Tibial artery (tissue), 4 donors: ENCODE measurements around the gene FEV.

Source experiments
- DNase-seq, 2 donors: peaks; one replicate each; pipeline ENCODE4 v3.0.0-alpha.2; 2019
- H3K27ac ChIP-seq, 2 donors: fragments of 200-600 bp; sonication (generic) in 1 of 2; 1 replicate in 1 of 2; 2 replicates in 1 of 2; pipeline ENCODE4 v1.5.1; 2018 to 2019; ENCODE audit warnings: mild to moderate bottlenecking in 1 of 2
- H3K27me3 ChIP-seq, 2 donors: fragments of 200-600 bp; sonication (generic) in 1 of 2; one replicate each; pipeline versions ENCODE4 v1.5.1 to v1.6.0; 2016 to 2019
- H3K36me3 ChIP-seq, 3 donors: fragments of 200-600 bp; sonication (generic) in 2 of 3; one replicate each; pipeline ENCODE4 v1.5.1; 2016 to 2019; ENCODE audit warnings: mild to moderate bottlenecking in 2 of 3
- H3K4me1 ChIP-seq, 4 donors: fragments of 200-600 bp; sonication (generic) in 2 of 4; 1 replicate in 3 of 4; 2 replicates in 1 of 4; pipeline ENCODE4 v1.5.1; 2016 to 2019
- H3K4me3 ChIP-seq, 2 donors: fragments of 200-600 bp; sonication (generic) in 1 of 2; 1 replicate in 1 of 2; 2 replicates in 1 of 2; pipeline ENCODE4 v1.5.1; 2018 to 2019; ENCODE audit warnings: mild to moderate bottlenecking in 2 of 2
- H3K9me3 ChIP-seq, 3 donors: fragments of 200-600 bp; sonication (generic) in 1 of 3; one replicate each; pipeline ENCODE4 v1.5.1; 2016 to 2019
- CTCF ChIP-seq, 2 experiments: fragments of 200-600 bp in 1 of 2; fragments of 450-650 bp in 1 of 2; IDR thresholded peaks; one replicate each; pipeline ENCODE4 v1.5.1; 2017 to 2019; ENCODE audit warnings: antibody characterized with exemption in 2 of 2, mild to moderate bottlenecking in 1 of 2, moderate library complexity in 1 of 2
- intact Hi-C: fragments of 100-400 bp; cut with DNase I; formaldehyde crosslinking; loops from one replicate; pipeline ENCODE4 v1.15.0; 2023; ENCODE audit warnings: low total_unique reads

Gene FEV

GRCh38 chr2:218995972-218996711, 11.2 kb upstream of the FEV start:
- Histone ChIP-seq H3K9me3 (no peaks in the 10 kb centered on the region), H3K36me3 (no peaks in the 10 kb centered on the region), H3K27me3 (peaks cover 14 to 98% of the 10 kb centered on the region in 2 donors), H3K4me3 (peak overlapping the region; percentile 8 to 39), H3K27ac (no peak overlapping the region), H3K4me1 (peaks cover 0 to 37% (median 31%) of the 10 kb centered on the region in 4 donors)
- peak; percentile 81 to 90 for TF ChIP-seq CTCF (IDR thresholded peaks at IDR 0.05)
- intact Hi-C loops = no loop called here
- DNase-seq = peak; percentile 65 to 87

GRCh38 chr2:218995561-218995960, 10.6 kb upstream of the FEV start:
- no peak overlapping the region for H3K4me3 ChIP-seq
- intact Hi-C loops = no loop called here
- no peaks in the 10 kb centered on the region for H3K36me3 ChIP-seq
- H3K4me1 ChIP-seq = peaks cover 0 to 35% (median 29%) of the 10 kb centered on the region in 4 donors
- no peak for TF ChIP-seq CTCF (IDR thresholded peaks at IDR 0.05)
- H3K27me3 ChIP-seq = peaks cover 14 to 98% of the 10 kb centered on the region in 2 donors
- DNase-seq = no peak
- no peak overlapping the region for H3K27ac ChIP-seq
- no peaks in the 10 kb centered on the region for H3K9me3 ChIP-seq

- intact Hi-C loops = no loop called here
- Histone ChIP-seq H3K4me3 (peak within 1 kb of the TSS; percentile 33 to 52), H3K27me3 (peaks cover 14 to 98% of the 10 kb centered on the region in 2 donors), H3K36me3 (no peaks in the 10 kb centered on the region), H3K4me1 (peaks cover 0 to 35% (median 29%) of the 10 kb centered on the region in 4 donors), H3K9me3 (no peaks in the 10 kb centered on the region), H3K27ac (no peak within 1 kb of the TSS)
- no peak for DNase-seq
- no peak for TF ChIP-seq CTCF (IDR thresholded peaks at IDR 0.05)
These were observed 8.6 kb upstream of the FEV start, which contains the start of gene CRYBA2 for GRCh38 chr2:218993345-218994315. CRYBA2 (minus strand) TSS chr2:218993422; CDS start chr2:218993176, 246 bp downstream.

- H3K4me1 ChIP-seq = peaks cover 0 to 35% (median 29%) of the 10 kb centered on the region in 4 donors
- H3K9me3 ChIP-seq = no peaks in the 10 kb centered on the region
- intact Hi-C loops = no loop called here
- peaks cover 14 to 100% of the 10 kb centered on the region in 2 donors for H3K27me3 ChIP-seq
- H3K36me3 ChIP-seq = no peaks in the 10 kb centered on the region
- peak overlapping the region; percentile 33 to 52 for H3K4me3 ChIP-seq
- TF ChIP-seq CTCF (IDR thresholded peaks at IDR 0.05) = no peak
- no peak for DNase-seq
- H3K27ac ChIP-seq = no peak overlapping the region
These were observed 7.8 kb upstream of the FEV start for GRCh38 chr2:218992703-218993344.

GRCh38 chr2:218992196-218992595, 7.2 kb upstream of the FEV start:
- Histone ChIP-seq H3K9me3 (no peaks in the 10 kb centered on the region), H3K27me3 (peaks cover 14 to 100% of the 10 kb centered on the region in 2 donors), H3K36me3 (no peaks in the 10 kb centered on the region), H3K4me3 (no peak overlapping the region), H3K4me1 (peaks cover 0 to 35% (median 29%) of the 10 kb centered on the region in 4 donors), H3K27ac (no peak overlapping the region)
- TF ChIP-seq CTCF (IDR thresholded peaks at IDR 0.05) = no peak
- no peak for DNase-seq
- intact Hi-C loops = no loop called here
